ENCODE measurements around the gene NRAS.

DNA sequence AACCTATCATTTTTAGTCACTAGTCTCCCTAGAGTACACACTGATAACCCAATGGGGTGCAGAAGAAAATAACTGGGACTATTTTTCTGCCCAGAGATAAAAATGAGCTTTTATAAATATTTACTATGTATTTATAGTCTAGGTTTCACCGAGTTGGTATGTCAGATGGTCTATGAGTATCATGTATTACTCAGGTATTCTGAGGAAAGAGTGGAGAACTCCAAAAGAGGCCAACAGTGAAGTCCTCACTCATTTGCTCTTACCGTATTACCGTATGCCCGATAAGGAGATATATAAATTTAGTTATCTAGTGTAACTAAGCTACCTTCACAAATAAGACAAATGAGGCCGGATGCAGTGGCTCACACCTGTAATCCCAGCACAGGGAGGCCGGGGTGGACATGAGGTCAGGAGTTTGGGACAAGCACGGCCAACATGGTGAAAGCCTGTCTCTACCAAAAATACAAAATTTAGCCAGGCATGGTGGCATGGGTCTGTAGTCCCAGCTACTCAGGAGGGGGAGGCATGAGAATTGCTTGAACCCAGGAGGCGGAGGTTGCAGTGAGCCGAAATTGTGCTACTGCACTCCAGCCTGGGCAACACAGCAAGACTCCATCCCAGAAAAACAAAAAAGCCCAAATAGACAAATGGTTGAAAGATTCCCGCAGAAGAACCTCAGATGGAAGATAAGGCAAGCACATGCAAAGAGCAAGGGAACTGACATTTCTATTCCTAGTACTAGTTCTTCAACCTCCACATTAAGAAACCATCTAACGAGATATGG, 25.6 kb upstream of the NRAS start:
- TF ChIP-seq POLR2A (IDR thresholded peaks at IDR 0.05) (no peak), EP300 (IDR thresholded peaks at IDR 0.05) (no peak)
- TF ChIP-seq, protein P1, sequence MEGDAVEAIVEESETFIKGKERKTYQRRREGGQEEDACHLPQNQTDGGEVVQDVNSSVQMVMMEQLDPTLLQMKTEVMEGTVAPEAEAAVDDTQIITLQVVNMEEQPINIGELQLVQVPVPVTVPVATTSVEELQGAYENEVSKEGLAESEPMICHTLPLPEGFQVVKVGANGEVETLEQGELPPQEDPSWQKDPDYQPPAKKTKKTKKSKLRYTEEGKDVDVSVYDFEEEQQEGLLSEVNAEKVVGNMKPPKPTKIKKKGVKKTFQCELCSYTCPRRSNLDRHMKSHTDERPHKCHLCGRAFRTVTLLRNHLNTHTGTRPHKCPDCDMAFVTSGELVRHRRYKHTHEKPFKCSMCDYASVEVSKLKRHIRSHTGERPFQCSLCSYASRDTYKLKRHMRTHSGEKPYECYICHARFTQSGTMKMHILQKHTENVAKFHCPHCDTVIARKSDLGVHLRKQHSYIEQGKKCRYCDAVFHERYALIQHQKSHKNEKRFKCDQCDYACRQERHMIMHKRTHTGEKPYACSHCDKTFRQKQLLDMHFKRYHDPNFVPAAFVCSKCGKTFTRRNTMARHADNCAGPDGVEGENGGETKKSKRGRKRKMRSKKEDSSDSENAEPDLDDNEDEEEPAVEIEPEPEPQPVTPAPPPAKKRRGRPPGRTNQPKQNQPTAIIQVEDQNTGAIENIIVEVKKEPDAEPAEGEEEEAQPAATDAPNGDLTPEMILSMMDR (IDR thresholded peaks at IDR 0.05) = no peak

Data from ovary (tissue), 3 donors.